ENCODE results near the gene KRAS.

The KRAS gene

DNA sequence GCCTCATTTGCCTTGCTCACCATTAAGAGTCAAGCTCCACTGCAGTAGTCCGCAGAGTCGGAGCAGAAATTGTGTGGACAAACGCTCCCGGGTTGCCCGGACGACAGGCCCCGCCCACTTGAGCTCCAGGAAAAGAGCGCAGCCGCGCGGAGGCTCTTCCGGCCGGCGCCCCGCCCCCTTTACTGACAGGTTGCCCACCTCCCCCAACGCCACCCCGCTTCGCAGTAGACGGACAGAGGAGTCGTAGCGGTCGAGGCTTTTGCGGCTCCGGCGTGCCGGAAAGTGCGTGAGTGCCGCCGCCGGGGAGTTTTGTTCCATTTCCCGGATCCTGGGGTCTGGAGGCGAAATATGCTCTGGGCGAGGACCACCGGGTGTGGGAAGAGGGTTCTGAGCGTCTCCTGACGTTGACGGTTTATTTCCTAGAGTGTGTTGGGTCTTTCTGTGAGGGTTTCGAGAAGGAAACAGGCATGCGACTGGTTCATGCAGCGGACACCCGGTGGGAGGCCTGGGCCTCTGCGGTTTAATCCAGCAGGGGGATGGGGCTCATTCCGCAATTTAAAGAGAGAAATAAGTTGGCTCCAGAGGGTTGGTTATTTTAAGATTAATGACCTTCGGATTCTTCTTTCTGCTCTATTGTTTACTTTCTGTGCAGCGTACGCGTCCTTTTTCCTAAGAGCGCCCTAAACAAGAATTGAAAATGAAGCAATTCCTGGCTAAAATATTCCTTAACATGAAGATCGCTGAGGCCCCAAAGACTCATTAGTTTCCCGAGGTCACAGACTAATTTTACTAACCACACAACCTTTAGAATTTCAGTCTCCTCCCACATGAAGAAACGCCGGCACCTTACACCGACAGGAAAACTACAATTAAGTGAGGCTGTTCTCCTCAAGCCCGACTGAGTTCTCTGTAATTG is 55.4 kb downstream of the KRAS start, which contains the start of the genes DNAI7 and ETFRF1:
DNAI7 (minus strand) TSS at position 105 of the 916 bp plus-strand sequence; CDS start at position 23, 82 bp downstream.
ETFRF1 (plus strand) TSS at position 182 of the 916 bp plus-strand sequence. CDS start 8,720 bp downstream, outside the sequence.
- peak; percentile 86 to 89 for DNase-seq (ENCODE audit: low read depth in 2 of 2)

DNA sequence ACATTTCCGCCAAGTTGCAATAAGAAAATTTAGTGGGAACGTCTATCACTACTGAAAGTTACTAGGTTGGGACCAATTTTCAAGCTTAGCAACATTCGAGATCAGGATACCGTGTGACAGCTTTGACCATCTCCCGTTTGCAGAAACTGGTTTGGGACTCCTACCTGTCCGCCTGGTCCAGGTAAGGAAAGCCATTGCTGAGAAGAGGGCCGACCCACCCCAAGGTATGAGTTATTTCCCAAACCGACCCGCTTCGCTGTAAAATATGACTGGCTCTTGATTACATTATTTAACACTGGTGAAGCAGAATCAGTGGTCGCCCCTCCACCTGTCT is 56.0 kb downstream of the KRAS start:
- no peak for DNase-seq (ENCODE audit: low read depth in 2 of 2)

DNA sequence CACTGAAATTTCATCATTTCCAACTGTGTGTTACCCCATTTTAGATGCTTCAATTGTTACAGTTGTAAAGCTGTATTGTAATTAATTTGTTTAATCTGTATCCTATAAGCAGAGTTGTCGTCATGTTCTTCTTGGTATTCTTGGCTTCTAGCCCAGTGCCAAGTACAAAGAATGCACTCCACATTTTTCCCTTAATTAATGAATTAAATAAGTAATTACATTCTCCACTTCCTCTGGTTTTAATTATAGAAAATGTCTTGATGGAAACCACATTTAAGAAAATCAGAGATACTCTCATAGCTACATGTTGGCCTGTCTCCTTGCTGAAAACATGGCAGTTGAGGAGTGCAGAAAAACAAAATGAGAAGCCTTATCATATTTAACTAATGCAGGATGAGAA is 56.5 kb downstream of the KRAS start:
- DNase-seq (ENCODE audit: low read depth in 2 of 2), result no peak

DNA sequence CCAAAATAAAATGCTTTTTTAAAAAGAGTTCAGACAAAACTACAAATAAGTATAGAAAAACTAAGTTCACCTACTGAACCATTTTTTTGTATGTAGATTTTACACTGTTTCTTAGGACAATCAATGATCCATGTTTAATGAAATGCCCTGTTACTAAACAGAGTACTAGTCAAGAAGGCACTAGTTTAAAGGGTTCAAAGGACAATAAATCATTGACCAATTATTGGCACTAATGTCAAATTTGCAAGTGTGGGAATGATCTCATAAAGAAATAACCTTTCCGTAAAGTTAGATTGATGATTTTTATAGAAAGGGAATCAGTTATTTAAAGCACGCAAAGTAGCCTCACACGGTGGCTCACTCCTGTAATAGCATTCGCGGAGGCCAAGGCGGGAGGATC is 59.9 kb downstream of the KRAS start:
- DNase-seq (ENCODE audit: low read depth in 2 of 2), result no peak

DNA sequence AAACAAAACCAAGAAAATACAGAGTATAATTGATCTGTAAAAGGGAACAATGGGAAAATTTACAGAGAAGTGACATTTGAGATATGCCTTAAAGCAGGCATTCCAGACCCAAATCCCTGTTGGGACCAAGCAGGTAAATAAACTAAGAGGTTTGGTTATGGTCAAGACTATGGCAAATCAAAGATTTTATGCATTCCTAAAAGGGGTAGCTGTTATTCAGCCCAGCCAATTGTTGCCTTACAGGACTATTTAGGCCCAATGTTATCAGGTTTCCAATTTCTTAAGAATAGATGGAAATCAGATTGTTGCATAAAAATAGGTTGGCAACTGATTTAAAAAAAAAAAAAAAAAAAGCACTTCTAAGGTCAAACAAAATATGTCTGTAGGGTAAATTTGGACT is 61.1 kb downstream of the KRAS start:
- no peak for DNase-seq (ENCODE audit: low read depth in 2 of 2)

DNA sequence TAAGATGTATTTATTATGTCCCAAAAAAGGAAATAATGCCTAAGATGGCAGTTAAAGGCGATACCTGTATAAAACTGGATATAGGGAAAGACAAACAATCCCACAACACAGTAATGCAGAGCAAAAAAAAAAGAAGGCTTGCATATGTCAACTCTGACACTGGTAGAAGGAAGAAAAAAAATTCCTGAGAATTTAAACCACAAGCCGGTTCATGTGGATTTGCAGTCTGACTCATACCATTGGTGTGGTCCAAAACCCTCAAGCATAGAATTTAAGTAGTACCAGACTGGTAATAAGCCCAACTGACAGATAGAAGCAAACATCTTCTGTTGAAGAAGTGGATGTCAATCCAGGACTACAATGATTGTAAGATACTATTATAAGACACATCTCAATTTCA is 62.9 kb downstream of the KRAS start:
- no peak for DNase-seq (ENCODE audit: low read depth in 2 of 2)

DNA sequence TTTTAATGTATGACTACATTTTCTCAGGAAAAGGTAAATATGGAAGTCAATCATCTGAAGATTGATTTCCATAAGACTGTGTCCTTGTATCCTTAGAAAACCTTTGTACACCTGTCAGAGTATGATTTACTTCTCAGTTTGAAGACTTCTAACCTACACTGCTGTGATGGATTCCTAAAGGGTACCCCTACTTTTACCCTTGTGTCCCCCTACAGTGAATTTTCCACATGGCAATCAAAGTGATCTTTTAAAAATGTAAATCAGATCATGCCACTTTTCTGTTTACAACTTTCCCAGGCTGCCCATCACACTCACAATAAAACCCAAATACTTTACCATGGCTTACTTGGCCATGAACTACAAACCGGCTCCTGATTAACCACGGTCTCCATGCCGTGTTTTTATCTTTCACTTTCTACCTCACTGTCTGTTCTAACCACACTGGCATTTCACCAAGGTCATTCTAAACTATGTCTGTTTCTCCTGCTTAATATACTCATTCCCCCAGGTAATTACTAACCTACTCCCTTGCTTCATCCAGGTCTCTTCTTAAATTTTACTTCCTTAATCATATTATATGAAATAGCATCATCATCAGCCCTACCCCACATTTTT is 63.8 kb downstream of the KRAS start:
- DNase-seq (ENCODE audit: low read depth in 2 of 2), result no peak

DNA sequence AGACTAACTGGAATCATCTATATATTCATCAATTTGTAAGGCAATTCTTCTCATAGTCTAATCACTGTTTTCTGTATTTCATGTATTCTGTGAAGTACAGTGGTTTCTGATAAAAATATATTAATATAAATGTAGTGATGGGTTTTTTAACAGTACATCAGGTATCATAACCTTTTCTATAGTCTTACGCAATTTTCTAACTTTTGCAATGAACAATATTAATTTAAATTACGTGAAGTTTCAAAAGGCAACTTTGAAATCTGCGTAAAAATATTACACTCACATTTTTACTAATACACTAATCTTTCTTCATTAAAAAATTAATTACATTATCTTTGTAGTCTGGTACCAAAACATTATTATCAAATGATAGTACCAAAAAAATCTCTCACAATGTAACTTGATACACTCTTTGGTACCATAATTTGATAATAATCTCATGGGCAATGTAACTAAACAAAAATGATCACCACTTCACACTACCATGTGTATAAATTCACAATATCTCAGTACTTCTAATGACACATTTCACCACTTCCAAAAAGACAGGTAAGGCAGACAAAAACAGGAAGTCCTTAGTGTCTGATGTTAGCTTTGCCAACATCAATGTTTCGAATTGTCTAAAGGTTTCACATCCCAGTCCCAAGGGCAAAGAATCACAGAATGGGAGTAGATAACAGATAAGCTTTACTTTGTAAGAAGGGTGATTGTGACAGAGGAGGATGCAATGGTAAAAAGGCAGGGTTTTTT is 64.5 kb downstream of the KRAS start:
- DNase-seq (ENCODE audit: low read depth in 2 of 2), result no peak

DNA sequence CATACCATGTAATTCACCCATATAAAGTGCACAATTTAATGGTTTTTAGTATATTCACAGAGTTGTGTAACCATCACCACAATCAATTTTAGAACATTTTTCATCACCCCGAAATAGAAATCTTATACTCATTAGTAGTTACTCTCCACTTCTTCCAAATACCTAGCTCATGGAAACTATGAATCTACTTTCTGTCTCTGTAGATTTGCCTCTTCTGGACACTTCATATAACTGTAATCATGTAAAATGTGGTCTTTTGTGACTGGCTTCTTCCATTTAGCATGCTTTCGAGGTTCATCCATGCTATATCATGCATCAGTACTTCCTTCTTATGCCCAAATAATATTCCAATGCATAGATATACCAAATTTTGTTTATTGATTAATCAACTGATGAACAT is 66.6 kb downstream of the KRAS start:
- DNase-seq (ENCODE audit: low read depth in 2 of 2), result no peak

DNA sequence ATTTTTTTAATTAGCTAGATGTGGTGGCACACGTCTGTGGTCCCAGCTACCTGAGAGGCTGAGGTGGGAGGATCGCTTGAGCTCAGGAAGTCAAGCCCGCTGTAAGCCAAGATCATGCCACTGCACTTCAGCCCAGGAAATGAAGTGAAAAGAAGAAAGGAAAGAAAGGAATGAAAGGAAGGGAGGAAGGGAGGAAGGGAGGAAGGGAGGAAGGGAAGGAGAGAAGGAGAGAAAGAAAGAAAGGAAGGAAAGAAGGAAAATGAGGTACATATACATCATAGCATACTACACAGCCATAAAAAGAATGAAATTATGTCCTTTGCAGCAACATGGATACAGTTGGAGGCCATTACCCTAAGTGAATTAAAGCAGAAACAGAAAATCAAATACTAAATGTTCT is 68.0 kb downstream of the KRAS start:
- DNase-seq (ENCODE audit: low read depth in 2 of 2), result no peak

DNA sequence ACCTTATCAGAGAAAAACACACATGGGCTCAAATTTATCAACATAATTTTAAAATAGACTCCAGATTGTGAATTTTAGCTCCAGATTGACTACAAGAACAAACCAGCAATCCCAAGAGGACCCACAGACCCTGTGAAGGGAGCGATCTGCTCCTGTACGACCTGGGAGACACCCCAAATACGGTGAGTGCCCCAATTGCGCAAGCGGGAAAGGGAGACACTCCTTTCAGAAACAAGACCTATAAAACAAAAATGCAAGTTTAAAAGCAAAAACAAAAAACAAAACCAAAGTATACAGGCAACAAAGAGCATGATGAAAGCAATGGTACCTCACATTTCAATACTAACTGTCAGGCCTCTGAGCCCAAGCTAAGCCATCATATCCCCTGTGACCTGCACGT is 87.9 kb downstream of the KRAS start:
- DNase-seq (ENCODE audit: low read depth in 2 of 2), result no peak

DNA sequence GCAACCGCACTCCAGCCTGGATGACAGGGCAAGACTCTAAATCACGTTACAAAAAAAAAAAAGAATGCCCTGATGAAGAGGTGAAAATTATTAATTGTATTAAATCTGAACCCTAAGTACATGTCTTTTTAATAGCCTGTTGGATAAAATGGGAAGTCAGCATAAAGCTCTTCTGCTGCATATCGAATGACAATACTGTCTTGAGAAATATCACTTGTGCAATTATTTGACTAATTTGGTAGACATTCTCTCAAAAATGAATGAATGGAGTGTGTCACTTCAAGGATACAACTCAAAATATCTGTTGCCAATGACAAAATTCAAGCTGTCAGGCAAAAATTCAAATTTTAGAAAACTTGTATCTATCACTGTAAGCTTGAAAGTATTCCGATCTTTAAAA is 94.7 kb downstream of the KRAS start:
- DNase-seq (ENCODE audit: low read depth in 2 of 2), result no peak

DNA sequence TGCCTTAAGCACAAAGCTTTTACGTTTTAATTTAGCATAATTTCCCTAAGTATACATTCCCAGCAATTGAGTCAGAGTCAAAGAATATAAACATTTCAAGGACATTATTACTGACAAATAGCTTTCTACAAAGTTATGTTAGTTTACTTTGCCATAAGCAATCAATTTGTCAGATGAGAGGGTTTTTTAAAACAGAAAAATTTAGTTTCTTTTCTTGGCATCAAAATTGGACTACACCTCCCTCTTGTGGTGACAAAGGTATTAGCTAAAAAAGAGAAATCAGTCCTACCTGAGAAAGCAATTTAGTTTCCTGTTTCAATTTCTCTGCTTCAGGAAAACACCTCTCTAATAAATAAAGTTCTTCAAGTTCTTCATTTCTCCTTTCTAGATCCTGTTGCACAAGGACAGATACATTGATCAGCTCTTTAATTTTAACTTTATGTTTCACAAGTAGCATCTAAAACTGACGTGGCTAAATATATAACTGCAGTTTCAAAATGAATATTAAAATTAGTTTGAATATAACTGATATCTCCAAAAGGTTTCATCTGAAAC is 95.6 kb downstream of the KRAS start:
- DNase-seq (ENCODE audit: low read depth in 2 of 2), result no peak

Data from stimulated activated CD4-positive, alpha-beta T cell treated with anti-CD3 and anti-CD28 coated beads, Interleukin-1b, Interleukin-23, amount 100 ng/mL, for 1 hour (primary cell).